K562 (cell line): ENCODE results near the gene KCNK6. TPM values are rescaled to one million over a fixed set of nuclear protein-coding genes. Genes with fewer than 3 reads are reported as not detected.

ENCODE experiments used
- ATAC-seq: fragments of 200-7000 bp; cut with Tn5 transposase; 3 replicates; pipeline ENCODE4 v1.9.1; 2020; ENCODE audit warnings: moderate library complexity
- BruUV-seq: library from RNA; stranded (reverse); fragments of 400-500 nt; replicated peaks from 2 replicates; lab custom pipeline; 2021; lab: Mats Ljungman, UMichigan
- CTCF ChIA-PET: fragments of 300-600 bp; formaldehyde crosslinking; extraction: SDS; loops from one replicate; lab custom pipeline; 2021; ENCODE audit warnings: low intra/inter-chr PET ratio; lab: Yijun Ruan, JAX
- POLR2A ChIA-PET: fragments of 300-600, 350-650 bp; sonication (Branson Sonifier 250); formaldehyde crosslinking; extraction: SDS; loops from one replicate; lab custom pipeline; 2021; ENCODE audit warnings: antibody characterized with exemption, inconsistent platforms; lab: Yijun Ruan, JAX
- DNase-seq, 4 experiments: peaks; one replicate each; pipeline versions ENCODE4 v3.0.0 to v3.0.0-alpha.2; 2011 to 2018; ENCODE audit warnings: low spot score in 3 of 4, mixed read lengths in 3 of 4; ENCODE audit errors: extremely low read depth in 1 of 4
- FAIRE-seq: peaks from 2 replicates; lab custom pipeline; 2011; peaks lifted over from hg19 to GRCh38; lab: Jason Lieb, UNC
- H2AFZ ChIP-seq: 2 replicates; pipeline ENCODE4 v1.6.0; 2011; ENCODE audit warnings: low read depth, low read length, control low read depth, inconsistent platforms
- H3K27ac ChIP-seq: fragments of 200-600 bp; 3 replicates; pipeline ENCODE4 v1.8.0; 2011; ENCODE audit warnings: low read depth, mild to moderate bottlenecking, control low read depth, inconsistent platforms, low read length, moderate library complexity, mixed read lengths; ENCODE audit errors: extremely low read depth
- H3K27me3 ChIP-seq, 2 experiments: fragments of 300-600 bp in 1 of 2; 2 replicates in 1 of 2; 3 replicates in 1 of 2; pipeline versions ENCODE4 v1.6.0 to v1.8.0; 2011; ENCODE audit warnings: inconsistent platforms in 2 of 2, low read length in 2 of 2, mild to moderate bottlenecking in 1 of 2, mixed read lengths in 1 of 2, moderate library complexity in 1 of 2; ENCODE audit not compliant: control insufficient read depth in 2 of 2, insufficient read depth in 2 of 2
- H3K36me3 ChIP-seq: fragments of 300-600 bp; 3 replicates; pipeline ENCODE4 v1.8.0; 2011; ENCODE audit warnings: mild to moderate bottlenecking, low read length, inconsistent platforms; ENCODE audit not compliant: control insufficient read depth, insufficient read depth
- H3K4me1 ChIP-seq, 2 experiments: fragments of 200-600 bp in 1 of 2; replicated peaks in 1 of 2; 2 replicates in 1 of 2; 3 replicates in 1 of 2; pipeline versions ENCODE4 v1.5.1 to v1.8.0; 2011; ENCODE audit warnings: inconsistent platforms in 2 of 2, low read length in 2 of 2, mild to moderate bottlenecking in 1 of 2, mixed read lengths in 1 of 2, moderate library complexity in 1 of 2; ENCODE audit not compliant: control insufficient read depth in 2 of 2, insufficient read depth in 2 of 2
- H3K4me2 ChIP-seq: 2 replicates; pipeline ENCODE4 v1.6.1; 2011; ENCODE audit warnings: low read length, control low read depth, inconsistent platforms, mixed read lengths; ENCODE audit not compliant: insufficient read depth
- H3K4me3 ChIP-seq: fragments of 200-600 bp; sonication (generic), shearing (Covaris generic); 2 replicates; pipeline ENCODE4 v1.5.1; 2016; ENCODE audit warnings: control low read depth, inconsistent platforms
- H3K79me2 ChIP-seq: fragments of 200-600 bp; 3 replicates; pipeline ENCODE4 v1.8.0; 2011; ENCODE audit warnings: low read length, inconsistent platforms; ENCODE audit not compliant: control insufficient read depth, insufficient read depth
- H3K9ac ChIP-seq, 2 experiments: 2 replicates each; pipeline versions ENCODE4 v1.6.0 to v1.6.1; 2011; ENCODE audit warnings: low read depth in 2 of 2, low read length in 2 of 2, control low read depth in 1 of 2, inconsistent platforms in 1 of 2, mild to moderate bottlenecking in 1 of 2, mixed read lengths in 1 of 2; ENCODE audit not compliant: insufficient read depth in 1 of 2
- H3K9me1 ChIP-seq: one replicate; pipeline ENCODE4 v1.6.0; 2011; ENCODE audit warnings: inconsistent platforms, mild to moderate bottlenecking, low read length, moderate library complexity; ENCODE audit not compliant: control insufficient read depth, insufficient read depth
- H3K9me3 ChIP-seq: replicated peaks from 2 replicates; pipeline ENCODE4 v1.5.1; 2011; ENCODE audit warnings: low read depth, low read length, inconsistent platforms; ENCODE audit not compliant: control insufficient read depth, insufficient read depth
- H4K20me1 ChIP-seq: replicated peaks from 2 replicates; pipeline ENCODE4 v1.6.1; 2011; ENCODE audit warnings: low read length, inconsistent platforms, mixed read lengths; ENCODE audit not compliant: control insufficient read depth, insufficient read depth
- ATF3 ChIP-seq, 2 experiments: fragments of 450-650 bp in 1 of 2; sonication (generic) in 1 of 2; formaldehyde crosslinking in 1 of 2; IDR thresholded peaks in 1 of 2; conservative IDR thresholded peaks in 1 of 2; 2 replicates each; pipeline versions ENCODE4 v1.6.1 to v1.8.1; 2016 to 2023; ENCODE audit warnings: mild to moderate bottlenecking in 2 of 2, moderate library complexity in 2 of 2, inconsistent platforms in 1 of 2, missing genetic modification reagents in 1 of 2
- CEBPG ChIP-seq, 3 experiments: fragments of 200-800 bp in 1 of 3; sonication (Bioruptor generic) in 1 of 3; sonication (generic) in 1 of 3; formaldehyde crosslinking in 1 of 3; IDR thresholded peaks in 2 of 3; conservative IDR thresholded peaks in 1 of 3; 2 replicates each; pipeline versions ENCODE4 v1.6.1 to v1.8.0; 2016 to 2022; ENCODE audit warnings: missing compliant biosample characterization in 2 of 3, missing genetic modification characterization in 2 of 3, mild to moderate bottlenecking in 1 of 3, missing genetic modification reagents in 1 of 3
- HMBOX1 ChIP-seq: sonication (generic); IDR thresholded peaks from 2 replicates; pipeline ENCODE4 v1.6.1; 2016
- HNRNPLL ChIP-seq: fragments of 200-400 bp; formaldehyde crosslinking; IDR thresholded peaks from 2 replicates; pipeline ENCODE4 v1.6.1; 2017; ENCODE audit warnings: low read length, low read depth, mild to moderate bottlenecking; ENCODE audit not compliant: poor library complexity, severe bottlenecking
- HOXB6 ChIP-seq: fragments of 250-450 bp; sonication (Bioruptor Pico); IDR thresholded peaks from 2 replicates; pipeline ENCODE4 v1.5.1; 2022; ENCODE audit warnings: mild to moderate bottlenecking, borderline replicate concordance
- KLF10 ChIP-seq: fragments of 250-450 bp; sonication (Bioruptor Pico); IDR thresholded peaks from 2 replicates; pipeline ENCODE4 v1.6.1; 2021; ENCODE audit warnings: matching md5 sums
- SMARCB1 ChIP-seq: IDR thresholded peaks from 2 replicates; pipeline ENCODE4 v1.6.1; 2011; ENCODE audit warnings: improper control_type of control experiment, low read depth; ENCODE audit not compliant: insufficient read length
- SMARCC2 ChIP-seq: fragments of 450-650 bp; IDR thresholded peaks from 2 replicates; pipeline ENCODE4 v1.6.1; 2017; ENCODE audit warnings: antibody characterized with exemption, moderate library complexity, mild to moderate bottlenecking, low read depth
- TAF7 ChIP-seq: fragments of 450-650 bp; IDR thresholded peaks from 2 replicates; pipeline ENCODE4 v1.6.1; 2016; ENCODE audit warnings: missing genetic modification characterization, missing compliant biosample characterization
- U2AF1 ChIP-seq: fragments of 200-400 bp; formaldehyde crosslinking; optimal IDR thresholded peaks from 2 replicates; pipeline ENCODE3; 2017; ENCODE audit warnings: mild to moderate bottlenecking, low read depth, low read length, moderate library complexity
- ZC3H8 ChIP-seq: fragments of 450-650 bp; IDR thresholded peaks from 2 replicates; pipeline ENCODE4 v1.6.1; 2017
- WGBS: fragments of 100-300 bp; shearing (Covaris generic); methylation state at CpG from one replicate; pipeline ENCODE4 v1.1.6; 2016; ENCODE audit warnings: low coverage, mixed read lengths; ENCODE audit not compliant: insufficient coverage; ENCODE audit errors: missing lambda C conversion rate; 5-methylcytosine and 5-hydroxymethylcytosine counted together
- in situ Hi-C: fragments of 300-500 bp; cut with MboI; formaldehyde crosslinking; loops from 4 replicates; pipeline ENCODE4 v1.15.0; 2018; ENCODE audit warnings: inconsistent platforms, mixed read lengths
- intact Hi-C: fragments of 100-400 bp; cut with micrococcal nuclease; formaldehyde crosslinking; loops from 2 replicates; pipeline ENCODE4 v1.14.2; 2022
- polyA plus RNA-seq, 8 experiments: library from polyadenylated mRNA; depleted of rRNA in 4 of 8; stranded (reverse) in 5 of 8; unstranded in 3 of 8; fragments of >200 nt; fragmentation: Nextera tagmentation in 2 of 8; fragmentation: Illumina TruSeq in 1 of 8; extraction: Ambion mirVana in 2 of 8; extraction: Trizol in 1 of 8; gene quantifications; 2 replicates each; pipeline versions ENCODE4 v1.2.1 to v1.2.3, GENCODE V29; 2011 to 2014; ENCODE audit warnings: inconsistent platforms in 1 of 8, missing spikeins in 1 of 8
- total RNA-seq, 7 experiments: library from RNA; depleted of rRNA in 6 of 7; stranded (reverse); fragments of >200 nt in 6 of 7; fragmentation: Illumina TruSeq in 2 of 7; extraction: Trizol in 2 of 7; gene quantifications; 2 replicates each; pipeline versions ENCODE4 v1.2.1 to v1.2.3, GENCODE V29; 2011 to 2021; ENCODE audit warnings: low replicate concordance in 1 of 7

The KCNK6 gene
- total and polyA plus RNA-seq, 9 of the 15 experiments (the other 6 are each of a cell fraction or from before 2014, with no cell fraction given), result 0.05 to 0.42 (median 0.15) TPM

GRCh38 chr19:38360351-38360750, 40.7 kb downstream of the KCNK6 start:
- ChIA-PET POLR2A (interaction anchor here (1.0 to 1.9 kb wide), 2 partner anchors 14 to 106 kb away, joined by 3 to 8 read pairs; partner anchors contain the start of gene PSMD8), CTCF (no interaction called here)
- in situ Hi-C loops (no loop called here), intact Hi-C loops (no loop called here)
- H3K79me2 ChIP-seq, result no peaks in the 10 kb centered on the region
- WGBS, result 34% methylated on average over 8 of the region's 9 CpGs
- peaks cover 10% of the 10 kb centered on the region; the same call in 1 of the 2 replicates for H4K20me1 ChIP-seq
- peak overlapping the region in 1 of 2 experiments; percentile 28; a peak in 1 of 4 replicates for H3K9ac ChIP-seq
- ATAC-seq (no peak), FAIRE-seq (no peak), DNase-seq (no peak)
- BruUV-seq, result no TSS peak
- H3K9me1 ChIP-seq, result no peaks in the 10 kb centered on the region
- no peak overlapping the region for H2AFZ ChIP-seq
- no peak overlapping the region for H3K4me2 ChIP-seq
- peaks cover 24 to 33% of the 10 kb centered on the region in 2 experiments for H3K27me3 ChIP-seq
- H3K36me3 ChIP-seq, result no peaks in the 10 kb centered on the region
- no peak overlapping the region for H3K27ac ChIP-seq
- TF ChIP-seq U2AF1 (no peak), SMARCC2 (no peak), TAF7 (no peak), CEBPG (CRISPR knock-in tag; IDR thresholded peaks at IDR 0.05) (peak; percentile 51; the same call in 1 of the 2 replicates), CEBPG (tag; conservative IDR thresholded peaks at IDR 0.05 in 1 of 2, IDR thresholded peaks at IDR 0.05 in 1 of 2) (no peak), SMARCB1 (no peak), KLF10 (CRISPR knock-in tag) (no peak), ZC3H8 (no peak), HOXB6 (CRISPR knock-in tag) (no peak), HNRNPLL (no peak), HMBOX1 (no peak), ATF3 (IDR thresholded peaks at IDR 0.05) (0 out of 2 replicates have a peak, but pooled peaks have one; percentile 12), ATF3 (CRISPR knock-in tag; conservative IDR thresholded peaks at IDR 0.05) (no peak)
- H3K4me3 ChIP-seq, result no peak overlapping the region
- H3K9me3 ChIP-seq, result no peaks in the 10 kb centered on the region
- peaks cover 10 to 26% of the 10 kb centered on the region in 2 experiments; a peak in 4 of 5 replicates for H3K4me1 ChIP-seq
